Heart right ventricle (tissue), 16 donors: ENCODE measurements around the gene CUEDC2. TPM values are rescaled to one million over a fixed set of nuclear protein-coding genes. Genes with fewer than 3 reads are reported as not detected.

ENCODE experiments used
- ATAC-seq, 8 donors: fragments of 200-7000 bp; cut with Tn5 transposase; one replicate each; pipeline ENCODE4 v1.9.1; 2020; ENCODE audit warnings: mild to moderate bottlenecking in 8 of 8, moderate library complexity in 8 of 8, moderate number of reproducible peaks in 1 of 8
- DNase-seq, 2 donors: peaks; one replicate each; pipeline ENCODE4 v3.0.0-alpha.2; 2020
- H3K27ac ChIP-seq, 10 donors: fragments of 200-600 bp; sonication (generic) in 2 of 10; one replicate each; pipeline versions ENCODE4 v1.5.0 to v1.8.0; 2020 to 2022; ENCODE audit warnings: mild to moderate bottlenecking in 3 of 10
- H3K27me3 ChIP-seq, 7 donors: fragments of 200-600 bp; one replicate each; pipeline ENCODE4 v1.8.0; 2021 to 2022; ENCODE audit warnings: mild to moderate bottlenecking in 2 of 7
- H3K36me3 ChIP-seq, 9 donors: fragments of 200-600 bp; sonication (generic) in 1 of 9; one replicate each; pipeline versions ENCODE4 v1.5.0 to v1.8.0; 2020 to 2022; ENCODE audit warnings: mild to moderate bottlenecking in 2 of 9
- H3K4me1 ChIP-seq, 9 donors: fragments of 200-600 bp; sonication (generic) in 1 of 9; one replicate each; pipeline versions ENCODE4 v1.5.0 to v1.8.0; 2020 to 2022; ENCODE audit warnings: mild to moderate bottlenecking in 4 of 9
- H3K4me3 ChIP-seq, 10 donors: fragments of 200-600 bp; sonication (generic) in 2 of 10; one replicate each; pipeline versions ENCODE4 v1.5.0 to v1.8.0; 2020 to 2022; ENCODE audit warnings: mild to moderate bottlenecking in 7 of 10, moderate library complexity in 2 of 10
- H3K9me3 ChIP-seq, 11 donors: fragments of 200-600 bp in 10 of 11; sonication (generic) in 2 of 11; one replicate each; pipeline versions ENCODE4 v1.5.0 to v1.8.0; 2013 to 2022; ENCODE audit warnings: mild to moderate bottlenecking in 2 of 11, control low read depth in 1 of 11, moderate library complexity in 1 of 11
- WGBS, 2 donors: extraction: QIAGEN DNeasy Blood & Tissue Kit; methylation state at CpG; one replicate each; pipeline ENCODE4 v1.1.7; 2013; ENCODE audit warnings: inconsistent platforms in 1 of 2; 5-methylcytosine and 5-hydroxymethylcytosine counted together
- intact Hi-C, 10 donors: fragments of 100-400 bp; cut with DNase I; formaldehyde crosslinking; loops; one replicate each; pipeline versions ENCODE4 v1.11.1 to v1.14.2; 2022
- polyA plus RNA-seq, 2 donors: library from polyadenylated mRNA; stranded (reverse); fragments of 200-250 nt; gene quantifications; one replicate each; pipeline ENCODE4 v1.2.3, GENCODE V29; 2013
- total RNA-seq, 10 donors: library from RNA; stranded (reverse); fragmentation: NEBNext Ultra II Directional in 3 of 10; extraction: Animal tissue kit (Norgen Biotek cat#: 25700) in 3 of 10; gene quantifications; one replicate each; pipeline versions ENCODE4 v1.2.1 to v1.2.4, GENCODE V29; 2021 to 2023
- TF ChIP-seq, protein P1 (sequence below), 9 donors: fragments of 200-600 bp; sonication (generic) in 2 of 9; IDR thresholded peaks; one replicate each; pipeline versions ENCODE4 v1.5.0 to v1.8.0; 2021 to 2022; ENCODE audit warnings: antibody characterized with exemption in 9 of 9, mild to moderate bottlenecking in 5 of 9, moderate library complexity in 1 of 9
- donor health status: Arrhythmogenic right ventricular cardiomyopathy.
- donor health status: ischemic (EF 13 %, LVEDD 7.1; RV severe dilation, severe dysfunction).
- donor health status: healthy with polysubstance abuse.
- donor health status: DM: no; HTN: yes; CAD: no.
- donor health status: DM: no; HTN: no; CAD: no.
- donor health status: ischemic (EF 25% LVEDD 6.9; RV normal size, moderate dysfunction).
- donor health status: ischemic (EF 25% LVEDD 5.7; RV mildly dilated, moderate dysfunction).
- donor health status: healthy.
- donor health status: DM: yes; HTN: yes; CAD: no.
- donor health status: Ischemic cardiomyopathy.
- donor health status: ischemic (EF 35%, LVEDD 5.7; RV mildly dilated, moderate dysfunction).
- donor health status: nonischemic (EF 11% LVEDD 7.7; RV severe dilation, severe dysfunction).
- donor health status: DM: yes; HTN: yes; CAD: no.
- donor health status: PGD.
- donor health status: ischemic (EF 29% LVEDD 5.4; RV normal size, mild dysfunction).
- donor health status: nonischemic (EF 23%, LVEDD 6.1; RV moderate dilation, normal function).

The CUEDC2 gene
- total and polyA plus RNA-seq, 12 donors = 60.0 to 84.3 (median 79.1) TPM

GRCh38 chr10:102413053-102413705 lies 19.2 kb downstream of the CUEDC2 start:
- H3K4me1 ChIP-seq = peaks cover 0 to 24% (median 13%) of the 10 kb centered on the region in 9 donors
- DNase-seq = no peak
- no peak overlapping the region for H3K27ac ChIP-seq
- 15 to 17% methylated on average over 5 of the region's 5 CpGs for WGBS, 2 donors
- TF ChIP-seq, protein P1, sequence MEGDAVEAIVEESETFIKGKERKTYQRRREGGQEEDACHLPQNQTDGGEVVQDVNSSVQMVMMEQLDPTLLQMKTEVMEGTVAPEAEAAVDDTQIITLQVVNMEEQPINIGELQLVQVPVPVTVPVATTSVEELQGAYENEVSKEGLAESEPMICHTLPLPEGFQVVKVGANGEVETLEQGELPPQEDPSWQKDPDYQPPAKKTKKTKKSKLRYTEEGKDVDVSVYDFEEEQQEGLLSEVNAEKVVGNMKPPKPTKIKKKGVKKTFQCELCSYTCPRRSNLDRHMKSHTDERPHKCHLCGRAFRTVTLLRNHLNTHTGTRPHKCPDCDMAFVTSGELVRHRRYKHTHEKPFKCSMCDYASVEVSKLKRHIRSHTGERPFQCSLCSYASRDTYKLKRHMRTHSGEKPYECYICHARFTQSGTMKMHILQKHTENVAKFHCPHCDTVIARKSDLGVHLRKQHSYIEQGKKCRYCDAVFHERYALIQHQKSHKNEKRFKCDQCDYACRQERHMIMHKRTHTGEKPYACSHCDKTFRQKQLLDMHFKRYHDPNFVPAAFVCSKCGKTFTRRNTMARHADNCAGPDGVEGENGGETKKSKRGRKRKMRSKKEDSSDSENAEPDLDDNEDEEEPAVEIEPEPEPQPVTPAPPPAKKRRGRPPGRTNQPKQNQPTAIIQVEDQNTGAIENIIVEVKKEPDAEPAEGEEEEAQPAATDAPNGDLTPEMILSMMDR (IDR thresholded peaks at IDR 0.05) = no peak
- H3K27me3 ChIP-seq = peaks cover 11 to 96% (median 95%) of the 10 kb centered on the region in 7 donors
- no peaks in the 10 kb centered on the region for H3K9me3 ChIP-seq
- intact Hi-C loops = loop anchor here in 1 of 10 donors (10.0 kb wide), 1 partner anchor 172 kb away; no protein-coding TSS in a partner anchor
- H3K4me3 ChIP-seq = no peak overlapping the region
- ATAC-seq = no peak
- H3K36me3 ChIP-seq = no peaks in the 10 kb centered on the region

- WGBS, 2 donors = 88 to 91% methylated on average over 10 of the region's 10 CpGs
- intact Hi-C loops = loop anchor here in 1 of 10 donors (10.0 kb wide), 1 partner anchor 173 kb away; no protein-coding TSS in a partner anchor
- no peaks in the 10 kb centered on the region for H3K36me3 ChIP-seq
- H3K4me1 ChIP-seq = peaks cover 0 to 24% (median 13%) of the 10 kb centered on the region in 9 donors
- DNase-seq (no peak), ATAC-seq (no peak)
- TF ChIP-seq, protein P1 (IDR thresholded peaks at IDR 0.05) = no peak
- no peak overlapping the region for H3K4me3 ChIP-seq
- H3K27ac ChIP-seq = no peak overlapping the region
- no peaks in the 10 kb centered on the region for H3K9me3 ChIP-seq
- H3K27me3 ChIP-seq = peaks cover 13 to 98% (median 92%) of the 10 kb centered on the region in 7 donors
These were observed 20.1 kb downstream of the CUEDC2 start for GRCh38 chr10:102412293-102412692.

GRCh38 chr10:102411341-102412255 lies 20.8 kb downstream of the CUEDC2 start:
- DNase-seq (no peak), ATAC-seq (no peak)
- Histone ChIP-seq H3K4me1 (peaks cover 0 to 24% (median 13%) of the 10 kb centered on the region in 9 donors), H3K4me3 (no peak overlapping the region), H3K9me3 (no peaks in the 10 kb centered on the region), H3K36me3 (no peaks in the 10 kb centered on the region), H3K27ac (no peak overlapping the region), H3K27me3 (peaks cover 13 to 92% (median 90%) of the 10 kb centered on the region in 7 donors)
- WGBS, 2 donors = 77 to 81% methylated on average over 14 of the region's 14 CpGs
- TF ChIP-seq, protein P1 (IDR thresholded peaks at IDR 0.05) = no peak
- intact Hi-C loops = loop anchor here in 1 of 10 donors (10.0 kb wide), 1 partner anchor 173 kb away; no protein-coding TSS in a partner anchor

DNA sequence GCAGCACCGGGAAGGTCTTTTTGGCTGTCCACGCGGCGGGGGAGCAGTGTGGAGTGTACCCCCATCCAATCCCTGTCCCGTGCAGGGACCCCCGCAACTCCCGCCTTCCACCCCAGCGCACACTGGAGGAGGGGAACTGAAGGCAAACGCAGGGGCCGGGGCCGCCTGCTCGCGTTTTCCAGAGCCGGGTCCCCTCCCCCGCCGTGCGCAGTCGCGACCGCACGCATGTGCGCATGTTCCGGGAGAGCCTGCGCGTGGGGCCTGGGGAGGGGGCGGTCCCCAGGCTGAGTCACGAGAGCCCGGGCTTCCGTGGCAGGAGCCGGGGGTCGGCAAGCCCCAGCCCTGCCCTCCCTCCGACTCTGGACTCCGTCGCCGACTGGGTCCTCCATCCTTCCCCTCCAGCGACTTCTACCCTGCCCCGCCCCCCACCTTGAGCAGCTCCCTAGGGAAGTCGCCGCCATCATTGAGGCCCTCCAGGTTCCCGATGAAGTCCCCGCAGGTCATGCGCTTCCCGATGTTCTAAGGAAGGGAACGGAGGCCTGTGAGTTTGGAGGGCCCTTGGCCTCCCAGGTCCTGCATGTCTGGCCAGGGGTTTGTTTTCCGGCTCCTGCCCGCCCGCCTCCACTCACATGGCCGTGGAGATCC lies 21.8 kb downstream of the CUEDC2 start:
- H3K27me3 ChIP-seq = peaks cover 13 to 82% (median 80%) of the 10 kb centered on the region in 7 donors
- H3K4me3 ChIP-seq = peak overlapping the region in 9 of 10 donors; percentile 12 to 46 (median 37)
- intact Hi-C loops = loop anchor here in 1 of 10 donors (10.0 kb wide), 1 partner anchor 174 kb away; no protein-coding TSS in a partner anchor
- peaks cover 0 to 24% (median 13%) of the 10 kb centered on the region in 9 donors for H3K4me1 ChIP-seq
- ATAC-seq (peak in 3 of 8 donors; percentile 4 to 22 (median 22)), DNase-seq (no peak)
- no peaks in the 10 kb centered on the region for H3K9me3 ChIP-seq
- no peaks in the 10 kb centered on the region for H3K36me3 ChIP-seq
- TF ChIP-seq, protein P1 (IDR thresholded peaks at IDR 0.05) = no peak
- WGBS, 2 donors = 1 to 4% methylated on average over 47 to 48 of the region's 48 CpGs
- H3K27ac ChIP-seq = no peak overlapping the region
